ENCODE data around the gene CYP17A1.

CYP17A1 gene

GRCh38 chr10:102802920-102803534 is 34.2 kb downstream of the CYP17A1 start:
- DNase-seq, result no peak

GRCh38 chr10:102801978-102802377 is 35.2 kb downstream of the CYP17A1 start:
- DNase-seq, result no peak

- no peak for DNase-seq
Observed at GRCh38 chr10:102801496-102801895, 35.7 kb downstream of the CYP17A1 start.

GRCh38 chr10:102800611-102801335 is 36.4 kb downstream of the CYP17A1 start:
- DNase-seq, result no peak

GRCh38 chr10:102799691-102800471 is 37.3 kb downstream of the CYP17A1 start:
- DNase-seq, result no peak

- DNase-seq, result no peak
Observed at GRCh38 chr10:102796407-102797176, 40.6 kb downstream of the CYP17A1 start.

- DNase-seq, result no peak
Observed at GRCh38 chr10:102795453-102796406, 41.5 kb downstream of the CYP17A1 start.

GRCh38 chr10:102791754-102792395 is 45.3 kb downstream of the CYP17A1 start:
- no peak for DNase-seq

- no peak for DNase-seq
Observed at GRCh38 chr10:102785818-102786217, 51.4 kb downstream of the CYP17A1 start.

- no peak for DNase-seq
Observed at GRCh38 chr10:102783568-102783967, 53.6 kb downstream of the CYP17A1 start.

- DNase-seq, result no peak
Observed at GRCh38 chr10:102782673-102783551, 54.3 kb downstream of the CYP17A1 start.

- no peak for DNase-seq
Observed at GRCh38 chr10:102781921-102782557, 55.2 kb downstream of the CYP17A1 start.

- DNase-seq, result no peak
Observed at GRCh38 chr10:102781090-102781920, 55.9 kb downstream of the CYP17A1 start.

Measured in activated gamma-delta T cell (primary cell).